Measurements from ENCODE around the gene HLA-DRA.
A peak's percentile ranks its signal among the peaks of the same experiment; 100 is the strongest.

Gene HLA-DRA

DNA sequence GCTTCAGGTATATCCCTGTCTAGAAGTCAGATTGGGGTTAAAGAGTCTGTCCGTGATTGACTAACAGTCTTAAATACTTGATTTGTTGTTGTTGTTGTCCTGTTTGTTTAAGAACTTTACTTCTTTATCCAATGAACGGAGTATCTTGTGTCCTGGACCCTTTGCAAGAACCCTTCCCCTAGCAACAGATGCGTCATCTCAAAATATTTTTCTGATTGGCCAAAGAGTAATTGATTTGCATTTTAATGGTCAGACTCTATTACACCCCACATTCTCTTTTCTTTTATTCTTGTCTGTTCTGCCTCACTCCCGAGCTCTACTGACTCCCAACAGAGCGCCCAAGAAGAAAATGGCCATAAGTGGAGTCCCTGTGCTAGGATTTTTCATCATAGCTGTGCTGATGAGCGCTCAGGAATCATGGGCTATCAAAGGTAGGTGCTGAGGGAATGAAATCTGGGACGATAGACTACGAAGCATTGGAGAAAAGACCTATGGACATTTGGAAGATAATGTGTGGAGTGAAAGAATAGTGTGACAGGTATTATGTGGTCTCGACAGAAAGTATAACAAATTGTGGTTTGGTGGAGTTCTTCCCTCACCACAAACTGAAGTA, at the start of gene HLA-DRA:
Gene HLA-DRA, plus strand, starts transcription at position 286 of the 613 bp plus-strand sequence. Its CDS starts 64 bp downstream, at position 350.
- no peak for DNase-seq

DNA sequence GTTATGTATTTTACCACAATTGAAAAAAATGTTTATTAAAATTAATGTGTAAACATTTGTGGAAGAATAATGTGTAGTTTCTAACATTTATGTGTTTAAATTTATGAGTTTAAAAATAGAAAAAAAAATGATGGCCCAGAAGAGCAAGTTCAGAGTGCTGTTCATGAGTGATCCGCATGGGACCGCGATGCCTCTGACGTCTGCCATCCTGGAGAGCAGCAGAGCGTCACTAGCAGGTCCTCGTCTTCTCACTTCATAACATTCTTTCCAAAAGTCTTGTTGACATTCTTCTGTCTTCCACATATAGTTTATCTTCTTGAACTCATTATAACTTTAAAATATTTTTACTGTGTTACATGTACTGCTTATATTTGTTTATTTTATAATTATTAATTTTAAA, 48.2 kb upstream of the HLA-DRA start:
- DNase-seq, result no peak

DNA sequence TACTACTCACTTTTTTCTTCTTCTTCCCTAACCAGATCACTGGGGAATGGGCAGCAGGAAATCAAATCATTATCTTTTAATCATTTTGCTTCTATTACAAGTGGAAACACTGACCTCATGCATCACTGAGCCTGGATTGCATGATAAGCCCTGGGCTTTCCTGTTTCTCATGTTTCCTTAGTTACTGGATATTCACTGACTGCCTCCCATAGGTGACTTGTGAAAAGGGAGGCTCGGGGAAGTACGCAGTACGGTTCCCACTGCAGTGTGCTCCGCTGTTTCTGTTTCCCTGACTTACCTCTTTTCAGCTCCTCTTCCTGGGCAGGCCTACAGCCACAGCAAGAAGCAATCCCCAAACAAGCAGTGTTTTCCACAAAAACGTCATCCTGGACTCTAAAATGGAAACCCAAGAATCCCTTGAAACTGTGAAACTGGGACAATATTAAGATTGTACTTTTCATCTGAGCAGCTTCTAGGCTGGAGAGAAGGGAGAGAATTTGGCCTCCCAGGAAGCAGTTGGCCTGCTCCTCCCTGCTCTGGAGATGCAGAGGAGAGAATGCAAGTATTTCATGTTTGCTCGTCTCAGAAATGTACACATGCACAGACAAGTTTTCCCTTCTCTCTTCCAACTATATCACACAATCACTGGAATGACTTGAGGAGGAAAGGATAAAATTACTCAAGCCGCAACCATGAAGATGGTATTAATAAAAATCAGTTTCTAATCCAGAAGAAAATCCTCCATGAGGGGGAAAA, 45.8 kb upstream of the HLA-DRA start:
- DNase-seq, result no peak

DNA sequence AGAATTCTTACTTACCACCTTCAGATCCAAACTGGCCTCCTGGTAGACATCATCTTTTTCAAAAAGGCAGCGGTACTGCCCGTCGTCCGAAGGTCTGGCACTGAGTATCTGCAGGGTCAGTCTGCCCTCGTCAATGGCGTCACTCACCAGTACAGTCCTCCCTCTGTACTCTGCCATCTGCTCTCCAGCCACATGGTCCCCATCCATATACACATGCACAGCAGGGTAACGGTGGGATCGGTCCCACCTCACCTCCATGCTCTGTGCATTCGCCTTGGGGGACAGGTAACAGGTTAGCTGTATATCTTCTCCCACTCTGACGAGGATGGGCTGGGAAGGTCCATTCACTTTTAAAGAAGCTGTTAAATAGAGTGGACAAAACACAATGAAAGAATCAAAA, 43.7 kb upstream of the HLA-DRA start:
- no peak for DNase-seq

DNA sequence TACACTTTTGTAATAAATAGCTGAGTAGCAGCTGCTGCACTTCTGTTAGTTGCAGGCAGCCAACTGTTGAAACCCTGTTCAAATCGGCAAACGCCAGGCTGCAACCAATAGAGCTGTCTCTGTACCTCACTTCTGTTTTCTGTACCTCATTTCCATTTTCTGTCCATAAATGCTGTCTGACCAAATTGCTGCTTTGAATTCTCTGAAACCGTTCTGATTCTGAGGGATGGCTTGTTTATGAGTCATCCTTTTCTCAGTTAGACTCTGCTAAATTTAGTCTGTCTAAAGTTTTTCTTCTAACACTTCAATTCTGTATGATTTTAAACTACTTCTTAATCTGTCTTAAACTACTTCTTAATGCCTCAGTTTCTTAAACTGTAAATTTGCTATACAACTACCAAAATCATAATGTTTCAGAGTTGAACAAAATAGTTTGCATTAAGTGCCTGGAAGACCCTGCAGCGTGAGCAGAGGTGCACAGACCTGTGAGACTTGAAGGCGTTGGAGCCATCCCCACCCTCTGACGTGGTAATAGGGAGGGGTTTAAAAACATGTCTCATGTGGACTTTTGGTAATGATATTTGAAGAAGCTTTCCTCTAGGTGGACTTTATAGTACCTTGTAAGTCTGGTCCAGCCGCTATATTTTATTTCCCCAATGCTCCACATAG, 42.3 kb upstream of the HLA-DRA start:
- no peak for DNase-seq

DNA sequence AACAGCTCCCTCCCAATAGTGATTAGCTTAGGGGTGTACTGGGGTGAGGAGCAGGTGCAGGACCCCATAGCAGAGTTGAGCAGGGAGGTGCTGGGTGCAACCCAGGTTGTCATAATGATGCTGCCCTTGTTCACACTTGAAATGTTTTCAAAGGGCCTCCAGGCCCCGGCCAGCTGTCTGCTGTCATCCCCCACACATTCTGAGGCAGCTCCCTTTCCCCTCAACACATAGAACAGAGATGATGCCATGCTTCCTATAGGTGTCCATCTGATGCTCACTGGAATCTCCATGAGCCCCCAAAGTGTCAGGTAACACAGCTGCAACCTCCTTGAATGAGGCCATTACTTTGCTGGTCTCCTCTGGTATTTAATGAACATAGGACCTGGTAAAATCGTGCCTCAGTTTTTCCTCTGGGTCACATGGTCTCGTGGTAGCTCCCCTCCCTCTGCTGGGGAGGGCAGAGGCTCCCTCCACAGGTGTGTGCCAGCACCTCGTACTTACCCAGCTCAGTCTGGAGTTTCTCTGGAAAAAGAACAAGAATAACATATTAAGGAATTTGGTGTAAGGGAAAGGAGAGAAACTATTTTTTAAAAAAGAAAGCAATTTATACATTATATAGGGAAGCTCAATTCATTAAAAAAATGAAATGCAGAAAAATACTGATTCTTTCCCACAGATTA, 38.3 kb upstream of the HLA-DRA start:
- no peak for DNase-seq

DNA sequence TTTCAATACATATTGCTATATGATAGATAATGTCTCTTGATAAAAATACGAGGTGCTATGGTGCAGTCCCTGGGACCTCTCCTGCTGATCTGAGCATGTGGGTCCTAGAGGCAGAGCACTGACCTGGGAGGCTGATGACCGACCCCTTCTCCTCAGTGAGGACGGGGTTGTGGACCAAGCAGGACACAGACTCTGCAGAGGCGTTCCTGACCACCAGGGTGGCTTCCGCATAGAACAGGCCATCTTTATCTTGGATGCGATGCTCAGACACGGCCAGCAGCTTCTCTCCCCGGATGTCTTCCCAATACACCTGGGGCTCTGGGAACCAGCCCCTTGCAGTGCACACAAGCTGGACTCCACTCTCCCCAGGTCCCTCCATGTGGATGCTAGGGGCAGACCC, 36.9 kb upstream of the HLA-DRA start:
- no peak for DNase-seq

DNA sequence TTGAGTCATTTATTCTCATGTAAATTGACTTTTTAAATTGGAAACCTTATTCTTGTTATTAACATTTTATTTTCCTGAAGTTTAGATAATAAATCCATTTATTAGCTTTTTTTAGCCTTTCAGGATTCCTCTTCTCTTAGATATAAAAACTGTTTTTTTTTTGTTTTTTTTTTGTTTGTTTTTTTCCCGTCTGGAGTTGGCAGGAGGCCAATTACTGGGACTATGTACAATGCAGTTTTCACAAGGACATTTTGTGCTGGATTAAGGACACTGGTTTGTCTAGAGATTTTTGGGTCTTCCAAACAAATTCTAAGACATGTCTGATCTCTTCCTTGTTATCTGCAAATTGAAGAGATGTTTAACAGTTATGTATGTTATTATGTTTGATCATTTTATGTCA, 34.0 kb upstream of the HLA-DRA start:
- no peak for DNase-seq

DNA sequence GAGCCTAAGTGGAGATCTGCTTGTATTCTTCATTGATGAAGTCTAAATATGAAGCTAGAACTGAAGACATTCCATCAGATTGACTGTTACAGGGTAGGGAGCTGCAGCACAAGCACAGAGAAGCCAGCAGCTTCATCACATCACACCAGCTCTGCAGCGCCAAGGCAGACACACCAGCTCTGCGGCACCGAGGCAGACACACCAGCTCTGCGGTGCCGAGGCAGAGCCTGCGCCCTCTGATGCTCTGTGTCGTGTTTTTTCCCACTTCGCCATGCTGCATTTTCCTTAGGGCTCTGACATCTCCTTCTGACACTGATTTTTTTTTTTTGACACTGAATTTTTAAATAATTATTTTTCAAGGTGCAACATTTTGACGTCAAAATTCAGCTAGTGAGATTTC, 33.5 kb upstream of the HLA-DRA start:
- DNase-seq, result no peak

DNA sequence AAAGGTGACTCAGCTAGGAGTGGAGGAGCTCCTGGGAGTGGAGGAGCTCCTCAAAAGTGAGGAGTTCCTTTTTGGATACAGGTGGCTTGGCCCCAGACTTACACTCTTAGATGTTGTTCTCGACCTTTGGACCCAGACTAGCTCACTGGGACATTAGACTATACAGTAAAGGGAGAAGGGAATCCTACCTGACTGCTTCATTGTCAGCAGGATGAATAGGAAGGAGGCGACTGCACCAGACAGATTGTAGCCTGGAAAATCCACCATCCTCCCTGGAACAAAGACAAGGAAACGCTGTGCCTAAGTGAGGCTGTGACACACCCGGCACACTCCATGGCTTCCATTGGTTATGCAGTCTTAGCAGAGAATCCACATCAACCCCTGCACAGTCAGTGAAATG, 32.8 kb upstream of the HLA-DRA start, which contains the start of gene BTNL2:
Gene BTNL2, minus strand, starts transcription at position 325 of the 400 bp plus-strand sequence. Its CDS starts 58 bp downstream, at position 267.
- DNase-seq, result no peak

DNA sequence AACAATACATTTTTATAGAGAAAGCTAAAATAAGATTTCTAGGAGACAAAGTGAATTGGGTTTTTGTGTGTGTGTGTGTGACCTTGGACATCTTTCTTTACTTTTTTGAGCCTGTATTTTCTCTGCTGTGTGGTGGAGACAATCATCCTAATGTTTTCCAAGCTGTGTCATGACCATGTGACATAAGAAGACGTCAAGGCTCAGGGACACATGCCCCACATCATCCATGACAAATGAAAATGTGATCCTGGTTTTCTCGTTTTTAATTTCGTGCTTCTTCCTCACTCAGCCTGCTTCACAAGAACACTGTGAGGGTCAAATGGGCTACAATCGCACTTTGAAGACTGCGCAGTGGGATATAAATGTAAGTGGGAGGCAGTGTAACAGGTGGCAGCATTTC, 28.8 kb upstream of the HLA-DRA start:
- DNase-seq, result no peak

DNA sequence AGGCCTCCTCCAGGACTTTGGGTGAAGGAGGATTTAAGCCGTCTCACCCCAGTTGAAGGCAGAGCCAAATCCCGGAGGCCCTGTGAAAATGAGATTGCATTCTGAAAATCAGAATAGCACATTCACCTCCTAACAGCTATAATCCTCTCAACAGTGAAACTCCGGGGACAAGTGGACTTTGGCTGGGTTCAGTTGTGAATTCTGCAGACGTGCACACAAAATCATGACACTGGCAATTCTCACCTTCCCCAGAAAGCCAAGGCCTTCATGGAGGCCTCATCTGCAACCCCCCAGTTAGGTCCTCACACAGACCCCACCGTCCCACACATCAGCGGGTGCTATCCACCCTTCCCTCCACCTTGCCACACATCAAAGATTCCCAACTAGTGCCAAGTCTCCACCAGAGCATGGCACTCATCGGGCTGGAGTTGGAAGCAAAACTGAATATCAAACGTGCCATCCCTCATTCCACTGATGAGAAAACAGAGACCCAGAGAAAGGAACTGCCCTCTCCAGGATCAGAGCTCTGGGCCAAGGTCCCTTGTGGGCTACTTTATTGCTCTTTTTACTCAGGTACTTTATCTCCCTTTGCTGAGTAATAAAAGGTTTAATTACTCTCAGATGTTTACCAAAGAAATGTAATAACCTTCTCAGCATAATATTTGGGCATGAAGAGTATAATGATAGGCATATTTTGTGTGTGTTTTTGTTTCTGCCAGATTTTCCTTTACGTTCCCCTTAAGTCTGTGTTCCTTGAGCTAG, 27.9 kb upstream of the HLA-DRA start:
- no peak for DNase-seq

DNA sequence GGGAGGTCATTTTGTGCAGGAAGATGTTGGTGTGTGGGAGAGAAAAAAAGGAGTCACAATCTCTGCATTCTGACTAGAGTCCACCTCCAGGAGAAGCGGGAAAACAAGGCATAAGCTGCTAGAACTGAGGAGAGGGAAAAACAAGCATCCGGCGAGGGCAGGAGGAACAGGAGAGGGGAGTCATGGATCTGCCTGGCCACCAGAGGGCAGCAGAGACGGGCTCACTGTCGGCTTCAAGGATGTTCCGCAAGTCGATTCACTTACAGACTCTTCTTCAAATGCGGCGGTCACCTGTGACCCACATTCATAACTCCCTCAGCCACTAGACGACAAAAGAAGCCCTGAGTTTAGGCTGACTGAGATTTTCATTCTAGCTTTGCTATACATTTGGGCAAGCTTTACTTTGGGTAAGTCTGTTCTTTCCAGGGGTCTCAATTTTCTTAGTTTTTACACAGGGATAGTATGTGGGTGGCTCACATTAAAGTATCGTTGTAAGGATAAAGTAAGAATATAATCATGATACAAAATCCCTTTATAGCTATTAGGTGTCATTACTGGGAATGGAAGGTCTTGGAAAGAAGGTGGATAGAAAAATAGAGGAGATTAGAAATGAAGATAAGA, 26.1 kb upstream of the HLA-DRA start:
- peak; percentile 37 to 47 for DNase-seq

DNA sequence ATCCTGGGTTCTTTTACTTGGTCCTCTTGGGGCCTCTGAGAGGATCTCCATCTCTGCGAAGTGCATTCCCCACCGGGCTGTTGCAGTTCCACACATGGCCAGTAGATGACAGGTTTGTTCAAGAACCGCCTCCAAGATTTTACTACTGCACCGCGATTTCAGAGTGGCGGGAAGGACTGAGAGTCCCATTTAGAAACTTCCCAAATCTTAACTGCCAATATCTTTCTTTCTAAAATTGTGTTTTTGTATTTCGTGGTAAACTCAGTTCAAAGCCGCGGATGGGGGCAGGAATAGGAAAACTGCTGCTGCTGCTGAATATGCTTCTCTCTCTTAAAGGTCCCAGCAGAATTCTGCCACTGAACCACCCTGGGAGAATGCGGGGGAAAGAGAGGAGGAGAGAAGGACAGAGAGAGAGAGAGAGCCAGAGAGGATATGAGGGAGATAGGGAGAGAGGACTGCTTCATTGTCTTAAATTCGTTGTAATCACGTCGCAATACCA, 24.1 kb upstream of the HLA-DRA start:
- peak; percentile 41 to 50 for DNase-seq

DNA sequence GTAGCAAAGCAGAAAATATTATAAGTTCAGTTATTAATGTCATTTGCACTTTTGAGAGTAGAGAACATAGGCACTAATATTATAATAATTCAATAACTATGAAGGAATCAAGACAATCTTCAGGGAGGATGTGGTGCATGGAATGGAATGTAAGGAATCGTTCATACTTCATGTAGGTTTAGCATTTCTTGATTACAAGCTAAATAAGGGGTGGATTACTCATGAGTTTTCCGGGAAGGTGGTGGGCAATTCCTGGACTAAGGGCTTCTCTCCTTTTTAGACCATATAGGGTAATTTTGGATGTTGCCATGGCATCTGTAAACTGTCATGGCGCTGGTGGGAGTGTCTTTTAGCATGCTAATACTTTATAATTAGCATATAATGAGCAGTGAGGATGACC, 23.7 kb upstream of the HLA-DRA start:
- DNase-seq, result no peak

DNA sequence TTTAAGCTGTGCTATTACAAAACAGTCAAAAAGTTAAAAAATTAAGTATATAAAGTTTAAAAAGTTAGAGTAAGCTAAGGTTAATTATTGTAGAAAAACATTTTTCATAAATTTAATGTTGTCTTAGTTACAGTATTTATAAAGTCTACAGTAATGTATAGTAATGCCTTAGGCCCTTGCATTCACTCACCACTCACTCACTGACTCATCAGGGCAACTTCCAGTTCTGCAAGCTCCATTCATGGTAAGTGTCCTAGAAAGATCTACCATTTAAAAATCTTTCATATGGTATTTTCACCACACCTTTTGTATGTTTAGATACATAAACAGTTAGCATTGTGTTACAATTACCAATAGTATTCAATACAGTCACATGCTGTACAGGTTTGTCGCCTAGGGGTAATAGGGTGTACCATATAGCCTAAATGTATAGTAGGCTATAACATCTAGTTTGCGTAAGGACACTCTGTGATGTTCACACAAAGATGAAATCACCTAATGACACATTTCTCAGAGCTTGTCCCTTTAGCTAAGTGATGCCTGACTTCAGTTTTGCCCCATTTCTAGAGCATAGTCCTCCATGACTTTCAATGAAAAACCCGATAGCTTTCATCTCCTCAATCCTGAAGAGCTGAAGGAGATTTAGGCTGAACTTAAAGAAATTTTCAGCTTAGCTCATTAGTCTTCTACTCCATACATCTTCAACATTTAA, 14.9 kb upstream of the HLA-DRA start:
- DNase-seq, result no peak

DNA sequence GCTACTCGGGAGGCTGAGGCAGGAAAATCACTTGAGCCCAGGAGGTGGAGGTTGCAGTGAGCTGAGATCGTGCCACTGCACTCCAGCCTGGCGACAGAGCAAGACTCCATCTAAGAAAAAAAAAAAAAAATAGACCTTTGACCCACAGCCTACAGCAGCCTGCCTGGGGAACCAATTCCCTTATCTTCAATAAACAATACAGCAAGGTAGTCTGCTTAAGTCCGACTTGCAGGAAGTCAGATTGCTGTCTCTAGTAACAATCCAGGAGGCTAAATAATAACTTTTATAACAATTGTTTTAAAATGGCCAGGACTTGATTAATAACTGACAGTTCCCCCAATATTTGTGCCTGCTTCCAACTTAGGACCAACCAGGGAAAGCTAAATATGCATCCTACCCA, 13.3 kb upstream of the HLA-DRA start:
- no peak for DNase-seq

DNA sequence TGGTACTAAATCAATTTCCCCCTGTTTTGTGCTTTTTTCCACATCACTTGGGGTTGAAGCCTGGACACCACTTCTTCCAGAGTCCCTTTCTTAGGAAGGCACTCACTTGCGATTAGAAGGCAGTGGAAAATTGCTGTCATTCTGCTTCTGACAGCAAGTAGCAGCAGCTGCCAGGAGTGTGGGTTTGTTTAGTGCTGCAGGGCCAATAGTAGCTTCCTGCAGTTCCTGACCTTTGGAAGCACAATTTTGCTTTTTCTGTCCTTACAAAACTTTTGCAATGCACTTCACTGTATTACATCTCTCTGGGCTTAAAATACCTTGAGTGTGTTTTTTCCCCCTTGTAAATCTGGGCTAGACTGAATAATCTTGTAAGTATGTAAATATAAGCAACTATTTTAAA, 12.5 kb upstream of the HLA-DRA start:
- no peak for DNase-seq

DNA sequence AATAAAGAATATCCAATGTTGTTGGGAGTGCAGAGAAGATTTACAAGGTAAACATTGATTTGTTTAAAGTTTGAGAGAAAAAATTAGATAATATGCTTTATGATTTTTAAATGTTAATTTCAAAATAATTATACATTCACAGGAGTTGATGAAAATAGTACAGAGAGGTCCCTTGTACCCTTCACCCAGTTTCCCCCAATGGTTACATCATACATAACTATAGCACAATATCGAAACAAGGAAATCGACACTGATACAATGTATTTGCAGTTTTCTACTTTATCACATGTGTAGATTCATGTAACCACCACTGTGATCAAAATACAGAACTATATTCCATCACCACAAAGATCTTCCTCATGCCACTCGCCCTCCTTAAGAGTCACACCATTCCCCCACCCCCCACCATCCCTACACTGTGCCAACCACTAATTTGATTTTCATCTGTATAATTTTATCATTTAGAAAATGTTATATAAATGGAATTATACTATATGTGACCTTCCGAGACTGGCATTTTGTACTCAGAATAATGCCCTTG, 11.7 kb upstream of the HLA-DRA start:
- no peak for DNase-seq

DNA sequence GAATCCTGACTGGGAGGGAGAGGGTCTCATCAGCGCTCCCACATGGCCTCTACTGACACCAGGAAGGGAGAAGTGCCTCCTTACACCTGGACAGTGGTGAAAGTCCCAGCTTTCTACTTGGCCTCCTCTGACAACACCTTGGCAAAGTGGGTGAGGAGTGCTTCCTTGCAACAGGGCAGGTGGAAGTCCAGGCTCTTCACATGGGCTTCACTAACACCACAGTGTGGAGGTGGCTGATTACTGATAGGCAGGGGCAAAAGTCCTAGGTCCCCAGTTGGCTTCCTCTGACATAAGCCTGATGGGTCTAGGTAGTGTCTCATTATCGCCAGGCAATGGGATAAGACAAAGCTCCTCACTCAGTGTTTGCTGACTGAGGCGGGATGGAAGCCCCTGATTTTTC, 9.5 kb upstream of the HLA-DRA start:
- DNase-seq, result no peak

DNA sequence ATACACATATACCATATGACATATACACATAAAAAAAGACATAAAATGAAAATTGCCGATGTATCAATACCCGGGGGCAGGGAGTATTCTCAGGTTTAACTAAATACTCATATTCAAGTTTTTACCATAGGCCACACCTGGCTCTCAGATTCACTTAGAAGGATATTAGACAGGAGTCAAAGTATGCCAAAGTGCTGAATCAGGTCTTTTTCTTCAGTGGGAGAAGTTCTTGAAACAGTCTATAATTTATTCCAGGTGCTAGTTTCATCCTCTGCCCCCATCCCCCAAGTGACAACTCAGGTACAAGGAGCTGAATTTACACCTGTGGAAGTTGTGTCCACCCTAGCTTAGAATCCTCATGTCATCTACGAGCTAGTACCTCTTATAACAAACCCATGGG, 8.5 kb upstream of the HLA-DRA start:
- no peak for DNase-seq

Measured in SHP77 (cell line).